H1 (cell line): ENCODE data around the gene CYP26A1. TPM values are rescaled to one million over a fixed set of nuclear protein-coding genes. Genes with fewer than 3 reads are reported as not detected.

Source experiments
- CBX5 ChIP-seq: fragments of 300-800, 300-1000 bp; sonication (generic); IDR thresholded peaks from 2 replicates; pipeline ENCODE4 v1.7.1; 2016; ENCODE audit warnings: antibody characterized with exemption, low read length, low read depth
- CEBPB ChIP-seq: IDR thresholded peaks from 2 replicates; pipeline ENCODE4 v1.6.1; 2012; ENCODE audit warnings: low read depth, low read length
- CHD7 ChIP-seq: fragments of 300-600 bp; sonication (generic); IDR thresholded peaks from 2 replicates; pipeline ENCODE4 v1.7.1; 2012; ENCODE audit warnings: low read length, moderate library complexity, mild to moderate bottlenecking, inconsistent platforms; ENCODE audit not compliant: insufficient replicate concordance
- E2F6 ChIP-seq: IDR thresholded peaks from 2 replicates; pipeline ENCODE4 v1.6.1; 2012; ENCODE audit warnings: inconsistent platforms
- EP300 ChIP-seq, 2 experiments: IDR thresholded peaks; 1 replicate in 1 of 2; 2 replicates in 1 of 2; pipeline ENCODE4 v1.6.1; 2011 to 2012; ENCODE audit warnings: low read depth in 2 of 2, low read length in 2 of 2, mild to moderate bottlenecking in 2 of 2, borderline replicate concordance in 1 of 2, inconsistent platforms in 1 of 2, moderate library complexity in 1 of 2
- JUN ChIP-seq: IDR thresholded peaks from 2 replicates; pipeline ENCODE4 v1.6.1; 2011; ENCODE audit warnings: low read depth, mild to moderate bottlenecking, improper control_type of control experiment, low read length
- POLR2AphosphoS5 ChIP-seq: IDR thresholded peaks from 2 replicates; pipeline ENCODE4 v1.6.1; 2011; ENCODE audit warnings: low read depth, low read length
- SUZ12 ChIP-seq: fragments of 200-600 bp; sonication (generic); IDR thresholded peaks from 2 replicates; pipeline ENCODE4 v1.6.1; 2012; ENCODE audit warnings: mild to moderate bottlenecking, inconsistent platforms, low read length, moderate library complexity, mixed read lengths
- TEAD4 ChIP-seq: IDR thresholded peaks from 2 replicates; pipeline ENCODE4 v1.6.1; 2012; ENCODE audit warnings: low read depth, low read length, inconsistent platforms, mixed read lengths
- USF2 ChIP-seq: IDR thresholded peaks from 2 replicates; pipeline ENCODE4 v1.6.1; 2011; ENCODE audit warnings: low read length, improper control_type of control experiment
- polyA plus RNA-seq, 7 experiments: library from polyadenylated mRNA; depleted of rRNA in 3 of 7; stranded (reverse) in 5 of 7; unstranded in 2 of 7; fragments of >200 nt in 5 of 7; fragments of 200-250 nt in 2 of 7; gene quantifications; 1 replicate in 5 of 7; 2 replicates in 1 of 7; 4 replicates in 1 of 7; pipeline versions ENCODE4 v1.2.1 to v1.2.3, GENCODE V29; 2011 to 2013; ENCODE audit warnings: missing spikeins in 2 of 7, mixed read lengths in 2 of 7
- total RNA-seq: library from RNA; stranded (reverse); fragmentation: NEBNext Ultra II Directional; extraction: Animal tissue kit (Norgen Biotek cat#: 25700); gene quantifications from 2 replicates; pipeline ENCODE4 v1.2.1, GENCODE V29; 2021

Gene CYP26A1
- total and polyA plus RNA-seq, 2 of the 8 experiments (the other 6 are each of a cell fraction or from before 2014, with no cell fraction given), result 5.0 to 9.1 TPM

- TF ChIP-seq CHD7 (no peak), POLR2AphosphoS5 (no peak), SUZ12 (no peak), CBX5 (no peak), CEBPB (no peak), JUN (no peak), E2F6 (no peak), EP300 (IDR thresholded peaks at IDR 0.05; ENCODE audit: borderline replicate concordance in 1 of 2, low read depth in 2 of 2, low read length in 2 of 2) (no peak), TEAD4 (no peak), USF2 (no peak)
Measured at GRCh38 chr10:93034426-93034825, 39.3 kb upstream of the CYP26A1 start (continued).
